ENCODE measurements around the gene F11R.

- no peak for TF ChIP-seq CTCF (IDR thresholded peaks at IDR 0.05)
- TF ChIP-seq POLR2A (IDR thresholded peaks at IDR 0.05): no peak
These were observed 21.6 kb downstream of the F11R start for GRCh38 chr1:160999376-160999775.

Data from right lobe of liver (tissue), 4 donors.